ENCODE data around the gene APOL4.
"Not testable (repeated sequence)": the region's sequence is repeated elsewhere in the genome, so short reads cannot be mapped to it uniquely, and the experiment has no call there.

APOL4 gene

DNA sequence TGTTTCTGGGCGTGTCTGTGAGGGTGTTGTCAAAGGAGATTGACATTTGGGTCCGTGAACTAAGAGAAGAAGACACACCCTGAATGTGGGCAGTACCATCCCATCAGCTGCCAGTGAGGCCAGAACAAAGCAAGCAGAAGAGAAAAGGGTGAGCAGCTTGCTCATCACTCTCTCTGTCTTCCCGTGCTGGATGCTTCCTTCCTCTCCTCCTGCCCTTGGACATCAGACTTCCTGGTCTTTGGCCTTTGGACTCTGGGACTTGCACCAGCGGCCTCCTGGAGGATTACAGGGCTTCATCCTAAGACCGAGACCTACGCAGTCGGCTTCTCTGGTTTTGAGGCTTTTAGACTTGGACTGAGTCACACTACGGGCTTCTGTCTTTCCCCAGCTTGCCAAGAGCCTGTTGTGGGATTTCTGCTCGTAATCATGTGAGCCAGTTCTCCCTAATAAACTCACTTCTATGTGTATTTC, 18.9 kb upstream of the APOL4 start:
- TF ChIP-seq, protein P1, sequence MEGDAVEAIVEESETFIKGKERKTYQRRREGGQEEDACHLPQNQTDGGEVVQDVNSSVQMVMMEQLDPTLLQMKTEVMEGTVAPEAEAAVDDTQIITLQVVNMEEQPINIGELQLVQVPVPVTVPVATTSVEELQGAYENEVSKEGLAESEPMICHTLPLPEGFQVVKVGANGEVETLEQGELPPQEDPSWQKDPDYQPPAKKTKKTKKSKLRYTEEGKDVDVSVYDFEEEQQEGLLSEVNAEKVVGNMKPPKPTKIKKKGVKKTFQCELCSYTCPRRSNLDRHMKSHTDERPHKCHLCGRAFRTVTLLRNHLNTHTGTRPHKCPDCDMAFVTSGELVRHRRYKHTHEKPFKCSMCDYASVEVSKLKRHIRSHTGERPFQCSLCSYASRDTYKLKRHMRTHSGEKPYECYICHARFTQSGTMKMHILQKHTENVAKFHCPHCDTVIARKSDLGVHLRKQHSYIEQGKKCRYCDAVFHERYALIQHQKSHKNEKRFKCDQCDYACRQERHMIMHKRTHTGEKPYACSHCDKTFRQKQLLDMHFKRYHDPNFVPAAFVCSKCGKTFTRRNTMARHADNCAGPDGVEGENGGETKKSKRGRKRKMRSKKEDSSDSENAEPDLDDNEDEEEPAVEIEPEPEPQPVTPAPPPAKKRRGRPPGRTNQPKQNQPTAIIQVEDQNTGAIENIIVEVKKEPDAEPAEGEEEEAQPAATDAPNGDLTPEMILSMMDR (conservative IDR thresholded peaks at IDR 0.05), result no peak
- TF ChIP-seq ZFX (IDR thresholded peaks at IDR 0.05), result no peak
- no peak overlapping the region for H3K27ac ChIP-seq

DNA sequence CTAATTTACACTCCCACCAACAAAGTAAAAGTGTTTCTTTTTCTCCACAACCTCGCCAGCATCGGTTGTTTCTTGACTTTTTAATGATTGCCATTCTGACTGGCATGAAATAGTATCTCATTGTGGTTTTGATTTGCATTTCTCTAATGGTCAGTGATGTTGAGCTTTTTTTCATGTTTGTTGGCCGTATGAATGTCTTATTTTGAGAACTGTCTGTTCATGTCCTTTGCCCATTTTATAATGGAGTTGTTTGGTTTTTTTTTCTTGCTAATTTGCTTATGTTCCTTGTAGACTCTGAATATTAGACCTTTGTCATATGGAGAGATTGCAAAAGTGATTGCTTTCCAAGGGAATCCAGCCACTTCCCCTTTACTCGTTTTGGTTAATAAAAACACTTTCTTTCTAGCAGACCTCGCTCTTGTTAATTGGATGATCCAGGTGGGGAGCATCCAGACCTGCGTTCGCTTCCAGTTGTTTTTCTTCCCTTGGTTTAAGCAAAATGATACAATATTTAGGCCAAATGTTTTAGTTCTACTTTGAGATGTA, 17.1 kb upstream of the APOL4 start:
- no peak overlapping the region for H3K27ac ChIP-seq
- TF ChIP-seq, protein P1 (conservative IDR thresholded peaks at IDR 0.05), result no peak
- TF ChIP-seq ZFX (IDR thresholded peaks at IDR 0.05), result no peak

DNA sequence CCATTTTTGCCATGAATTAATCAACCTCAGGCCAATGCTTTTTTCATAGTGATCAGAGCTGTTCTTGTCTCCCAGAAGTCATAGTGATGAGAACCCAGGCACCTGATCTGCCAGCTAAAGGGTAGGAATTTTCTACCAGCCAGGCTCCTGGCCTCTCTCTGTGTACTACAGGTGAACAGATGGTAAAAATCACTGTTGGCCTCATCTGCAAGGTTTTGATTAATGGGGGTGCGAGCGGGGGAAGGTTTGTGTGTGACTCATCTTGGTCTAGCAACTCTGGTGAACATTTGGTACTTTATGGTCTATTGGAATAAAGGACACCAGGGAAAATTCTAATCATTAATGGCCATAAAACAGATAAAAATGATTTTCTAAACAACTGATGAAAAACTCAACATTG, 14.4 kb upstream of the APOL4 start:
- no peak overlapping the region for H3K27ac ChIP-seq
- TF ChIP-seq, protein P1 (conservative IDR thresholded peaks at IDR 0.05), result no peak
- TF ChIP-seq ZFX (IDR thresholded peaks at IDR 0.05), result no peak

DNA sequence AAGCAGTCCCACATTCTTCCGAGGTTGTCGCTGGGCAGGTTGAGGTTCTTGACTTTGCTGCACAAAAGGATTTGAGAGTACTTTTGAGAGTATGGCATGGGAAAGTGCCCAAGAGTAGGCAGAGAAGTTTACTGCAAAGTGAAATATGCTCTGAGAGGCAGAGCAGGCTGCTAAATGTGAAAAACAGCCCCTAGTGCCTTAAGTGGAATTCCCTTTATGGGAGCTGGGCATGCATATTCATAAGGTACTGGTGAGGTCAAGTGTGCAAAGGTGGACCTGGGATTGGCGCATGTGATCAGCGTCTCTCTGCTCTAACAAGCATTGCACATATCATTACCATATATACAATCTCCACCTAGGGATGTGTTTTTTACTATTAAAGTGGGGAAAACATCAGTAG, 12.0 kb upstream of the APOL4 start:
- no peak for TF ChIP-seq ZFX (IDR thresholded peaks at IDR 0.05)
- TF ChIP-seq, protein P1 (conservative IDR thresholded peaks at IDR 0.05), result no peak
- no peak overlapping the region for H3K27ac ChIP-seq

DNA sequence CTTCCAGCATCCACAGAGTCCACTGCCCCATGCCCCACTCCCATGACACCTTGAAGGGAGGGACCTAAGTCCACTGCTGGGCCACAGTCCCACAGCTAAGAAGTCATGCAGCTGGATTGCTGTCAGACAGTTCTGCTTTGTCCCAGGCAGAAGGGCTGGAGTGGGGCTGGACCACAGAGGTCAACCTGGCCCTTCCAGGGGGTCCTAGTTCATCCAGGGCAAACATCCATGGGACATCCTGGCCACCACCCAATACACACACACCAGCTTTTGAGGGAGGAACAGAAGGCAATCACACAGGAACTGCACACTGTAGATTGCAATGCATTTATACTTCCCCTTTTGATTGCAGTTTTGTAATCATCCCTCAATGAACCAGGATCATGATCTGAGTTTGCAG, 11.3 kb upstream of the APOL4 start:
- no peak overlapping the region for H3K27ac ChIP-seq
- TF ChIP-seq, protein P1 (conservative IDR thresholded peaks at IDR 0.05), result no peak
- no peak for TF ChIP-seq ZFX (IDR thresholded peaks at IDR 0.05)

DNA sequence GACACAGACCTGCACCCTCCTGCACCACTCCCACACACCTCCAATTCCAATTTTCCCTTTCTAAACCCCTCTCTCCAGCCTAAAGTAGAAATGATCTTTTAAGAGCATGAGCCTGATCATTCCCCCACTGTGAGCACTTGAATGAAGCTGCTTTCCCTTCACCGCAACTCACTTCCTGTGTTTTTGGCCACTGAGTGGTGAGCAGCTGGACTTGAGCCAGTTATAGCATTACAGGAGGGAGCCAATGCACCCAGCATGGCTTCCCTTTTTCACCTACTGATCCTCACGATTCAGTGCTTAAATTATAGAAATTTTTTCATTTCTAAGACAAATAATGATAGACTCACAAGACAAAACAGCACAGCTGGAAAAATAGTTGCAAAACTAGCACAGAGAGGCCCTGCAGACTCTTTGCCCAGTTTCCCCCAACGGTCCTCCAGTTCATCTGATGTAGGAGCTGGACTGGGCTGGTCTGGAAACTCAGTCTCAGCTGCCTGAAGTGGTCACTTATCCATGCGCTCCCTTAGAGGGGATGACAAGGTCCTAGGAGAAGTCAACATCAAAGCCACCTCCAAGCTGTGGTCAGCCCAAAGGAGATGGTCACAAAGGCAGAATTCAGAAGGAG, 9.7 kb upstream of the APOL4 start:
- H3K27ac ChIP-seq, result no peak overlapping the region
- TF ChIP-seq, protein P1 (conservative IDR thresholded peaks at IDR 0.05), result no peak
- no peak for TF ChIP-seq ZFX (IDR thresholded peaks at IDR 0.05)

DNA sequence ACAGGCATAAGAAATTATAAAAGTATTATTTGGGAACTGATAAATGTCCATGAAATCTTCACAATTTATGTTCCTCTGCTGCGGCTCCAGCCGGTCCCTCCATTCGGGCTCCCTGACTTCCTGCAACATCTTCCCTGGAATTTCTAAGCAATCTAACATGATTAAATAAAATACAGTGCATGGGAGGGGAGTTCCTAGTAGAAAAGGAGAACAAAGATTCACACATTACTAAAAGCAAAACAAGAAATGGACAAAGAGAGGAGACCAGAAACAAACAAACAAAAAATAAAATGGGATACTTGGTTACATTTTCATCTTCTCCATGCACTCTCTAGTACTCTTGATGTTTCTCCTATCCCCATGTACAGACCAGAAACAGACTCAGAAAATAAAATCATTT, 8.6 kb upstream of the APOL4 start:
- TF ChIP-seq ZFX (IDR thresholded peaks at IDR 0.05), result no peak
- TF ChIP-seq, protein P1 (conservative IDR thresholded peaks at IDR 0.05), result no peak
- no peak overlapping the region for H3K27ac ChIP-seq

DNA sequence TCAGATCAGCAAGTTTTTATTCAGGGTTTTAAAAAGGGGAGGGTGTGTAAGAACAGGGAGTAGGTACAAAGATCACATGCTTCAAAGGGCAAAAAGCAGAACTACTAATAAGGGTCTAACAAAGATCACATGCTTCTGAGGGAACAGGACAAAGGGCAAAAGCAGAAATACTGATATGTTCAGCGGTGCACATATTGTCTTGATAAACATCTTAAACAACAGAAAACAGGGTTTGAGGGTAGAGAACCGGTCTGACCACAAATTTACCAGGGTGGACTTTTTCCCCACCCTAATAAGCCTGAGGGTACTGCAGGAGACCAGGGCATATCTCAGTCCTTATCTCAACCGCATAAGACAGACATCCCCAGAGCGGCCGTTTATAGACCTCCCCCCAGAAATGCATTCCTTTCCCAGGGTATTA, 7.9 kb upstream of the APOL4 start:
- H3K27ac ChIP-seq, result not testable (repeated sequence)

Data from C4-2B (cell line).